ENCODE measurements around the gene RALGDS.
"Not testable (repeated sequence)": the region's sequence is repeated elsewhere in the genome, so short reads cannot be mapped to it uniquely, and the experiment has no call there.

RALGDS gene

GRCh38 chr9:133103987-133104505 is 17.0 kb downstream of the RALGDS start:
- no peak for FAIRE-seq

GRCh38 chr9:133103183-133103986 is 17.7 kb downstream of the RALGDS start:
- no peak for FAIRE-seq

- FAIRE-seq: no peak
Observed at GRCh38 chr9:133102190-133103021, 18.6 kb downstream of the RALGDS start.

GRCh38 chr9:133101356-133102189 is 19.5 kb downstream of the RALGDS start:
- FAIRE-seq: no peak

GRCh38 chr9:133100506-133101355 is 20.3 kb downstream of the RALGDS start:
- no peak for FAIRE-seq

- no peak for FAIRE-seq
Observed at GRCh38 chr9:133099726-133100505, 21.1 kb downstream of the RALGDS start.

- FAIRE-seq: no peak
Observed at GRCh38 chr9:133098871-133099270, 22.2 kb downstream of the RALGDS start.

GRCh38 chr9:133098104-133098754 is 22.8 kb downstream of the RALGDS start:
- no peak for FAIRE-seq

GRCh38 chr9:133094842-133095393 is 26.1 kb downstream of the RALGDS start:
- no peak for FAIRE-seq

- not testable (repeated sequence) for FAIRE-seq
Observed at GRCh38 chr9:133094351-133094750, 26.7 kb downstream of the RALGDS start.

GRCh38 chr9:133090752-133091385 is 30.2 kb downstream of the RALGDS start:
- no peak for FAIRE-seq

GRCh38 chr9:133090187-133090586 is 30.9 kb downstream of the RALGDS start:
- no peak for FAIRE-seq

- FAIRE-seq: no peak
Observed at GRCh38 chr9:133089271-133089671, 31.8 kb downstream of the RALGDS start.

- FAIRE-seq: no peak
Observed at GRCh38 chr9:133088756-133089155, 32.3 kb downstream of the RALGDS start.

GRCh38 chr9:133088146-133088750 is 32.8 kb downstream of the RALGDS start:
- FAIRE-seq: no peak

GRCh38 chr9:133087429-133088145 is 33.5 kb downstream of the RALGDS start:
- FAIRE-seq: no peak

GRCh38 chr9:133086894-133087293 is 34.1 kb downstream of the RALGDS start:
- no peak for FAIRE-seq

GRCh38 chr9:133086212-133086860 is 34.7 kb downstream of the RALGDS start:
- not testable (repeated sequence) for FAIRE-seq
